ENCODE data around the gene KCNN1. TPM values are rescaled to one million over a fixed set of nuclear protein-coding genes. Genes with fewer than 3 reads are reported as not detected.

KCNN1 gene
- polyA plus RNA-seq, 3 donors, result not detected

- no peaks in the 10 kb centered on the region for H3K27me3 ChIP-seq (ENCODE audit: control insufficient read depth in 2 of 2, insufficient read depth in 2 of 2, low read length in 2 of 2)
- TF ChIP-seq CTCF (IDR thresholded peaks at IDR 0.05), result no peak
- H3K9ac ChIP-seq (ENCODE audit: insufficient read depth, low read length, poor library complexity, severe bottlenecking), result peak overlapping the region; percentile 67
- H3K4me2 ChIP-seq (replicated peaks; ENCODE audit: extremely low read depth, low read length, poor library complexity, severe bottlenecking), result peak overlapping the region; percentile 63
- DNase-seq, result peak; percentile 96 to 98 (median 97)
- H4K20me1 ChIP-seq (ENCODE audit: insufficient read depth, low read length), result no peaks in the 10 kb centered on the region
- 24% methylated on average over 18 of the region's 21 CpGs for WGBS (ENCODE audit: insufficient coverage)
- H3K4me1 ChIP-seq (ENCODE audit: control insufficient read depth in 1 of 2, insufficient read depth in 2 of 2, low read length in 2 of 2), result peaks cover 78 to 82% of the 10 kb centered on the region in 2 donors
- H2AFZ ChIP-seq (ENCODE audit: insufficient read depth, low read depth, low read length, poor library complexity, severe bottlenecking), result no peak overlapping the region
- peak overlapping the region in 2 of 3 experiments; percentile 28 to 46 for H3K4me3 ChIP-seq (replicated peaks in 1 of 3; ENCODE audit: low read depth in 2 of 3, low read length in 3 of 3)
- H3K4me1 Mint-ChIP-seq, result peaks cover 78% of the 10 kb centered on the region
- H3K9me3 ChIP-seq (replicated peaks in 1 of 2; ENCODE audit: control insufficient read depth in 1 of 2, insufficient read depth in 1 of 2, low read length in 2 of 2), result peaks cover 0 to 4% of the 10 kb centered on the region in 2 donors
- H3K27ac ChIP-seq (ENCODE audit: low read depth in 1 of 2, low read length in 2 of 2), result peak overlapping the region; percentile 94 to 97
- H3K4me3 Mint-ChIP-seq, result peak overlapping the region; percentile 70 to 86
- peaks cover 0 to 10% (median 2%) of the 10 kb centered on the region in 7 donors for H3K9me3 Mint-ChIP-seq
- H3K36me3 ChIP-seq (replicated peaks in 1 of 2; ENCODE audit: control insufficient read depth in 1 of 2, insufficient read depth in 2 of 2, low read length in 2 of 2), result no peaks in the 10 kb centered on the region
- intact Hi-C loops (cut with micrococcal nuclease), result no loop called here
- H3K27me3 Mint-ChIP-seq (ENCODE audit: low read depth in 3 of 3), result peaks cover 0 to 8% (median 4%) of the 10 kb centered on the region in 3 donors
- H3K36me3 Mint-ChIP-seq, result peaks cover 0 to 7% of the 10 kb centered on the region in 2 donors
- peak overlapping the region; percentile 94 to 100 (median 97) for H3K27ac Mint-ChIP-seq
- no peaks in the 10 kb centered on the region for H3K79me2 ChIP-seq (ENCODE audit: insufficient read depth, low read length)
Observed at GRCh38 chr19:18021121-18021755, 54.3 kb downstream of the KCNN1 start.

- peaks cover 53 to 57% of the 10 kb centered on the region in 2 donors for H3K4me1 ChIP-seq (ENCODE audit: control insufficient read depth in 1 of 2, insufficient read depth in 2 of 2, low read length in 2 of 2)
- H3K27ac Mint-ChIP-seq, result peak overlapping the region; percentile 87 to 99 (median 95)
- H3K9ac ChIP-seq (ENCODE audit: insufficient read depth, low read length, poor library complexity, severe bottlenecking), result peak overlapping the region; percentile 62
- DNase-seq, result peak; percentile 92 to 95 (median 93)
- H3K79me2 ChIP-seq (ENCODE audit: insufficient read depth, low read length), result no peaks in the 10 kb centered on the region
- no peaks in the 10 kb centered on the region for H3K36me3 ChIP-seq (replicated peaks in 1 of 2; ENCODE audit: control insufficient read depth in 1 of 2, insufficient read depth in 2 of 2, low read length in 2 of 2)
- H4K20me1 ChIP-seq (ENCODE audit: insufficient read depth, low read length), result no peaks in the 10 kb centered on the region
- H3K27me3 ChIP-seq (ENCODE audit: control insufficient read depth in 2 of 2, insufficient read depth in 2 of 2, low read length in 2 of 2), result no peaks in the 10 kb centered on the region
- peaks cover 2 to 14% (median 2%) of the 10 kb centered on the region in 3 donors for H3K27me3 Mint-ChIP-seq (ENCODE audit: low read depth in 3 of 3)
- peaks cover 0 to 4% of the 10 kb centered on the region in 2 donors for H3K9me3 ChIP-seq (replicated peaks in 1 of 2; ENCODE audit: control insufficient read depth in 1 of 2, insufficient read depth in 1 of 2, low read length in 2 of 2)
- TF ChIP-seq CTCF (IDR thresholded peaks at IDR 0.05), result no peak
- intact Hi-C loops (cut with micrococcal nuclease), result loop anchor here in 1 of 2 donors (2.0 kb wide), 1 partner anchor 15 kb away; the partner anchor contains the start of gene ARRDC2
- peaks cover 0 to 7% of the 10 kb centered on the region in 2 donors for H3K36me3 Mint-ChIP-seq
- 0% methylated on average over 20 of the region's 23 CpGs for WGBS (ENCODE audit: insufficient coverage)
- peaks cover 0 to 10% (median 2%) of the 10 kb centered on the region in 7 donors for H3K9me3 Mint-ChIP-seq
- peak overlapping the region; percentile 60 to 81 for H3K4me3 Mint-ChIP-seq
- peaks cover 55% of the 10 kb centered on the region for H3K4me1 Mint-ChIP-seq
- H2AFZ ChIP-seq (ENCODE audit: insufficient read depth, low read depth, low read length, poor library complexity, severe bottlenecking), result peak overlapping the region; percentile 50
- H3K4me3 ChIP-seq (replicated peaks in 1 of 3; ENCODE audit: low read depth in 2 of 3, low read length in 3 of 3), result peak overlapping the region in 2 of 3 experiments; percentile 27 to 46
- H3K4me2 ChIP-seq (replicated peaks; ENCODE audit: extremely low read depth, low read length, poor library complexity, severe bottlenecking), result peak overlapping the region; percentile 46
- H3K27ac ChIP-seq (ENCODE audit: low read depth in 1 of 2, low read length in 2 of 2), result peak overlapping the region; percentile 94 to 97
Observed at GRCh38 chr19:18023622-18024251, 56.8 kb downstream of the KCNN1 start.

Data from CD14-positive monocyte (primary cell).